Hematopoietic multipotent progenitor cell treated with erythropoietin and hydrocortisone succinate and interleukin-3 and kit ligand, for 4 days (in vitro differentiated cells): ENCODE measurements around the gene HSD3B7.

Experiments used
- DNase-seq: peaks from one replicate; pipeline ENCODE4 v3.0.0-alpha.2; 2015

Gene HSD3B7

DNA sequence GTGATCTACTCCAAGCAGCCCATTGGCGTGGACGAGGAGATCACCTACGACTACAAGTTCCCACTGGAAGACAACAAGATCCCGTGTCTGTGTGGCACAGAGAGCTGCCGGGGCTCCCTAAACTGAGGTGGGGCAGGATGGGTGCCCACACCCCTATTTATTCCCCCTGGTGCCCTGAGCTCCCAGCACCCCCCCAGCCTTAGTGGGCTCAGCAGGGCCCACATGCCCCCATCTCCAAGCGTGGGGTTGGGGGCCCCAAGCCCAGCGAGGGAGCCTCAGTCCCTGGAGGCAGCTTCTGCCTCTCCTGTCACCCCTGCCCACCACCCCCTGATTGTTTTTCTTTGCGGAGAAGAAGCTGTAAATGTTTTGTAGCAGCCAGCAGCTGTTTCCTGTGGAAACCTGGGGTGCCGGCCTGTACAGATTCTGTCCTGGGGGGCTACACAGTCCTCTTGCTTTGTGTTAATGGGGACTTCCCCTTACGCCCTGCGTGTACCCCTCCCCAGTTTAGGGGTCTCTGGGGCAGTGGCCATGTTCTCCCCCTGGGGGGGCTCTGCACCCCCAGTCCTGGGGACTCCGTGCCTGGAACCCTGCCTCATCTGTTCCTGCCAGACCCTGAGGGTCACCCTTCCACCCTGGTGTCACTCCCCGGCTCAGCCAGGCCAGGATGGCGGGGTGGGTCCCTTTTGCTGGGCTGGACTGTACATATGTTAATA, 953 bp upstream of the HSD3B7 start:
- no peak for DNase-seq

DNA sequence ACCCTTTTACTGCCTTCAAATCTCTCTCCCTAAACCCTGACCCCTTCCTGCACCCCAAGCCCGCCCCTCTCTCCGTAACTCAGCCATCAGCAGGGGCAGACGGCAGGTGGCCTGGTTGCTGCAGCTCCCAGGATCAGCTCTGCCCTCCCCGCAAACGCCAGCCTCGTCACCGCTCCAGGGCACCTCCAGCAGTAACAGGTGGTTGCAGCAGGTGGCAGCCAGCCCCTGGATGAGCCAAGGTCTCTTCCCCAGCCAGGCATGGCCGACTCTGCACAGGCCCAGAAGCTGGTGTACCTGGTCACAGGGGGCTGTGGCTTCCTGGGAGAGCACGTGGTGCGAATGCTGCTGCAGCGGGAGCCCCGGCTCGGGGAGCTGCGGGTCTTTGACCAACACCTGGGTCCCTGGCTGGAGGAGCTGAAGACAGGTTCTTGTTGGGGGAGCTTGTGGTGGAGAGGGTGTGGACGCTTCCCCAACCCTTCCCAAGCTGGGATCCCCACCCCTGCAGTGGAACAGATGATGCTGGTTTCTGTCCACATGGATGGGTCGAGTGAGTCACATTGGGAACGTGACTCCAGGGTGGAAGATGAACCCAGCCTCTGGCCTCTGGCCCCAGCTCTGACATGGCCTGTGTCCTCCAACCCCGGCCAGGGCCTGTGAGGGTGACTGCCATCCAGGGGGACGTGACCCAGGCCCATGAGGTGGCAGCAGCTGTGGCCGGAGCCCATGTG, 558 bp downstream of the HSD3B7 start:
- DNase-seq, result peak; percentile 39

DNA sequence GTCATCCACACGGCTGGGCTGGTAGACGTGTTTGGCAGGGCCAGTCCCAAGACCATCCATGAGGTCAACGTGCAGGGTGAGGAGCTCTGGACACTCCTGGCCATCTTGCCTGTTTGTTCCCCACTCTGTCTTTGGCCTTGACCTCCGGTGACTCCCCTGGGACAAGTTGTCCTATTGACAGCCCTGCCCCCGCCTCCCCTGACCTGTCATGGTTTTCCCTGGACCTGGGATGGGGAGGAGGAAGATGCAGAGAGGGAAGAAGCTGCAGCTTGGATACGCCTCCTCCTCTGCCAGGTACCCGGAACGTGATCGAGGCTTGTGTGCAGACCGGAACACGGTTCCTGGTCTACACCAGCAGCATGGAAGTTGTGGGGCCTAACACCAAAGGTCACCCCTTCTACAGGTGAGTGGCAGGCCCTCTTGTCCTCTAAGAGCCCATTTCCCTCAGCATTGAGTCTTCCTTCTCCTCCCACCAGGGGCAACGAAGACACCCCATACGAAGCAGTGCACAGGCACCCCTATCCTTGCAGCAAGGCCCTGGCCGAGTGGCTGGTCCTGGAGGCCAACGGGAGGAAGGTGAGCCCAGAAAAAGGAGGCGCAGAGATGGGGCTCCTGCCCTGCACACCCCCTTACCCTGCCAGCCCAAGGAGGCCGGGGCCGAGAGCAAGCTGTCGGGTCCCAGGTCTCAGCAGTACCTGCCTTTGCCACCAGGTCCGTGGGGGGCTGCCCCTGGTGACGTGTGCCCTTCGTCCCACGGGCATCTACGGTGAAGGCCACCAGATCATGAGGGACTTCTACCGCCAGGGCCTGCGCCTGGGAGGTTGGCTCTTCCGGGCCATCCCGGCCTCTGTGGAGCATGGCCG, 1.4 kb downstream of the HSD3B7 start:
- DNase-seq, result no peak

DNA sequence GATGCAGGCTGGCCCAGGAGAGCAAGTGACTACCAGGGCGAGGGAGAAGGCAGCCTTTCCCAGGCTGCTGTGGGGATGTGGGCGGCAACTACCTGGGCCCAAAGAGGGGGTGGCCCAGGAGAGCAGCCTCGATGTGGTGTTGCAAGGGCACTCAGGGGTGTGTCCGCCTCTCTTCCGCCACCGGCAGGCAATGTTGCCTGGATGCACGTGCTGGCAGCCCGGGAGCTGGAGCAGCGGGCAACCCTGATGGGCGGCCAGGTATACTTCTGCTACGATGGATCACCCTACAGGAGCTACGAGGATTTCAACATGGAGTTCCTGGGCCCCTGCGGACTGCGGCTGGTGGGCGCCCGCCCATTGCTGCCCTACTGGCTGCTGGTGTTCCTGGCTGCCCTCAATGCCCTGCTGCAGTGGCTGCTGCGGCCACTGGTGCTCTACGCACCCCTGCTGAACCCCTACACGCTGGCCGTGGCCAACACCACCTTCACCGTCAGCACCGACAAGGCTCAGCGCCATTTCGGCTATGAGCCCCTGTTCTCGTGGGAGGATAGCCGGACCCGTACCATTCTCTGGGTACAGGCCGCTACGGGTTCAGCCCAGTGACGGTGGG, 2.7 kb downstream of the HSD3B7 start:
- DNase-seq, result no peak

DNA sequence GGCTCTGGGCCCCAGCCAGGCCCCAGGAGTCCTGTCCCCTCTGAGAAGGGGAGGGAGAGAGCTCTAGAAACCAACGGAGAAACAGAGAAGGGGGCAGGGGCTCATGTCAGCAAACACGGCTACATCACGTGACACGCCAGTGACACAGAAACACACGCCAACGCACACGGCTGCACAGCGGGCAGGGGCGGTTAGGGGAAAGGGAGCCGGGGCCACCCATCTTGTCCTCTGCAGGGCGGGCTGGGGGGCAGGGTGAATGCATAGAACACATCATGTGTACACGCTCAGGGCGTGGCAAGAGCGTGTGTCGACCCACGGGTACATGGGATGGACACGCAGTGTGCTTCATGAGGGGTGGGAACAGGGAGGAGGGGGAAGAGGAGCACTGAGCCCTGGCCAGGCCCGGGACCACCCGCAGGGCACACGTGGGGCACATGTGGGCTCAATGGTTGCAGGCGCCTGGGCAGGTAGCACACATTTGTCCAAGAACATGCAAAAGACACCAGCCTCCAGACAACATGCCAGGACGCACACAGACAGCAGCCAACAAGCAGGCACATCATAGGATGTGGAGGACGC, 4.6 kb downstream of the HSD3B7 start:
- no peak for DNase-seq

DNA sequence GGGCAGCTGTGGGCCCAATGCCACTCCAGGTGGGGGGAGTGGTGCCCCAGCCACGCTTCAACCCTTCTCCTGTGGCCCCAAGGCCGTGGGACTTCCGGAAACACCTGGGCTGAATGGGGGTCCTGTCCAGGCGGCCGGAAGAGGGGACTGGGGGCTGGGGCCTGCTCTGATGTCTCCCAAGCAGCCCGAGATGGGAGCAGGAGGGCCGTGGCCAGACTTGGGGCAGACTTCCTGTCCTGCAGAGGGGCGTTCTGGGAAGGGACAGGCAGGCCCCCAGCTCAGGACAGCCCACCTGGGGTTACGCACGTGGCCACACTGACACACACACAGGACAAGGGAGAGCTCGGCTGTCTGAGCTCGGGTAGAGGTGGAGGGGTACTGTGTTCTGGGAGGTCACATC, 5.1 kb downstream of the HSD3B7 start:
- DNase-seq, result no peak

DNA sequence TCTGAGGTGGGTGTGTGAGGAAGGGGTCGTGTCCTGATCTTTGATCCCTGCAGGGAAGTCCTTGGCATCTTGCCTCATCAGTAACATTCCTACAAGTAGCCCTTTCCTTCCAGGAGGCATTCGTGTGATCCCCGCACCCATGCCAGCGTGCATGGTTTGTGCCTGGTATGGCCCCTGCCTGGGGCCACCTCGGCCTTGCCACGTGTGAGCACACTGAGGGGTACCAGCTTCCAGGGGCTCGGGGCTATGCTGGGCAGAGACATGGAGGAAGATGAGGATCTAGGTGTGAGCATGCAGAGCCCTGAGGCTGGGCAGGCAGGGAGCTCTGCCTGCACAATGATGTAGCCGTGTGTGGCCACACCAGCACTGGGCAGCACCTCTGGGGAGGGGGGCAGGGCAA, 6.0 kb downstream of the HSD3B7 start:
- no peak for DNase-seq

DNA sequence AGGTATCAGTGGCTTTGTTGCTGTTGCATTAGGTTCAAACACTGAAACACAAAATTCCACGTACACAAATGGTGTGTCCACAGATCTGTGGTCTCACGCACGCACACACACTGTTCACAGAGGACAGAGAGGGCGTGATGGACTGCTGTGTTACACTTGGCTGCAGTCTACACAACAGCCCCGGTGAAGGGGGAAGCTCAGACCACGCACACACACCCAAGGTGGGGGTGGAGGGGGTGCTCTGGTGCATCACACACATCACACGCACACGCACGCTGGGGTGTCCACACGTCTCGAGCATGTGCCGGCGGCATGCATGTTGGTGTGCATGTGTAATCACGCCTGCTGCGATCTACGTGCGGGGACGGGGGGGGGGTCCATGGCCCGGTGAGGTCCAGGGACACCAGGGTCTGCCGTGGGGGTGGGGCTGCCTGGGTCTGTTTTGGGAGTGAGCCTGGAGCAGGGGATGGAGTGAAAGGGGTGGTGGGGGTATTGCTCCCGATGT, 7.3 kb downstream of the HSD3B7 start:
- DNase-seq, result peak; percentile 53

DNA sequence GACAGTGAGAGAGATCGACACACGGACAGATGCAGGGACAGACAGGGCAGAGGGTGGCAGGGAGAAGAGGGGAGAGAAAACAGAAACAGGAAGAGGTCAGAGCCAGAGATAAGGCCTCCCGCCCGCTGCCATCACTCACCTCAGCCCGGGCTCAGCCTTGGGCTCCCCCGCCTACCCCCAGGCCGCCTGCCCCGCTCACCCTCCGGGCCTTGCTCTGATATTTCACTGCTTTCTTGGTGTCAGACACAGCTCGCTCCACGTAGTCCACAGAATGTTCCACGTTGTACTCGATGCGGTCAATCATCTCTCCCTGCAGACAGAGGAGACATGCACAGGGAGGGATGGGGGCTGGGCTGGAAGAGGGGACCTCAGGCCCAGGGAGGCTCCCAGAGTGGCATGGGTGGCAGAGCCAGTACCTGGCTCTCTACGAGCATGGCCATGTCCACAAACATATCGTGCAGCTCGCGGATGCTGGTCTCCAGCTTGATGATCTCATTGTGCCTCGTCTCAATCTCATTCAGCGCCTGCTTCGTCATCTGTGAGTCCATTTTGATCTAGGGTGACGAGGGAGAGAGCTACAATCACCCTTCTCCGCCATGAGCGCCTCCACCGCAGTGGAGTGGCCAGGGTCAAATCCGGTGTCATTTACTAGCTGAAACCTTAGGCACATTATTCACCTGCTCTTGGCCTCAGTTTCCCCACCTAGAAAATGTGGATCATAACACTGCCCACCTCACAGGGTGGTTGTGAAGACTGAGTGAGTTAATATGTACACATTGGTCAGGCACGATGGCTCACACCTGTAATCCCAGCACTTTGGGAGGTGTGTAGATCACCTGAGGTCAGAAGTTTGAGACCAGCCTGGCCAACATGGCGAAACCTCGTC, 8.2 kb downstream of the HSD3B7 start:
- peak; percentile 91 for DNase-seq

DNA sequence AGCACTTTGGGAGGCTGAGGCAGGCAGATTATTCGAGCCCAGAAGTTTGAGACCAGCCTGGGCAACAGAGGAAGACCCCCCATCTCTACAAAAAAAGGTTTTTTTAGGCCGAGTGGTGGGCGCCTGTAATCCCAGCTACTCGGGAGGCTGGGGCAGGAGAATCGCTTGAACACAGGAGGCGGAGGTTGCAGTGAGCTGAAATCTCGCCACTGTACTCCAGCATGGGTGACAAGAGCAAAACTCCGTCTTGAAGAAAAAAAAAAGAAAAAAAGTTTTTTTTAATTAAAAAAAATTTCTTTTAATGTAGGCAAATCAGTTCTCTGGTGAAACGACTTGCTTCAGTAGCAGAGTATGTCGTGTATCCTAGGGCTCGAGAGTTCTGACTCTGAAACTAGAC, 10.9 kb downstream of the HSD3B7 start:
- DNase-seq, result no peak

DNA sequence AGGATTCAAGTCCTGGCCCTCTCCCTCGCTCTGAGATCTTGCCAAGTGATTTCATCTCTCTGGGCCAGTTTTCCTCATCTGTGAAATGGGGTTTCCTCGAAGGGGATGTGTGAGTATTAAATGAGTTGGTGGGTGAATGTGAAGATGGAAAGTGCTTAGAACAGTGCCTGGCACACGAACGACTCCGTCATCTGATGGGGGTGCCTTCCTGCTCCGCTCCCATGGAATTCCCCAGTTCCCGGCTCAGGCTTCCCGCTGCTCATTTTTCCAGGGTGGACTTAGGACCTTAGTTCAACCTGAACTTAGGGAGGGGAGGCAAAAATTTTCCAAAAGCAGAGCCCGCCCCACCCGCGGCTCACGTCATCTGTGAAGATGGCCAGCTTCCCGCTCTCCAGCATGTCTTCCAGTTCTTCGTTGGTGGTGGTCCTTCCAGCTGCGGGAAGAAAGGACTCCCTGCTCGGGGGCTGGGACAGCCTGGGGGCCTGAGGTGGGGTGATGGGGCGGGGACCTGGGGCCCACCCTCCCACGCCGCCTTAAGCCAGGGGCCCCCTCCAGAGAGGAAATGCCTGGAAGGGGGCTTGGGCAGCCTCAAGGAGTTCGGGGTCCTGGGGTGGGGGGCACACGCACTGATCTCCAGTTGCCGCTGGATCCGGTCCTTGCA, 11.4 kb downstream of the HSD3B7 start:
- DNase-seq, result no peak

DNA sequence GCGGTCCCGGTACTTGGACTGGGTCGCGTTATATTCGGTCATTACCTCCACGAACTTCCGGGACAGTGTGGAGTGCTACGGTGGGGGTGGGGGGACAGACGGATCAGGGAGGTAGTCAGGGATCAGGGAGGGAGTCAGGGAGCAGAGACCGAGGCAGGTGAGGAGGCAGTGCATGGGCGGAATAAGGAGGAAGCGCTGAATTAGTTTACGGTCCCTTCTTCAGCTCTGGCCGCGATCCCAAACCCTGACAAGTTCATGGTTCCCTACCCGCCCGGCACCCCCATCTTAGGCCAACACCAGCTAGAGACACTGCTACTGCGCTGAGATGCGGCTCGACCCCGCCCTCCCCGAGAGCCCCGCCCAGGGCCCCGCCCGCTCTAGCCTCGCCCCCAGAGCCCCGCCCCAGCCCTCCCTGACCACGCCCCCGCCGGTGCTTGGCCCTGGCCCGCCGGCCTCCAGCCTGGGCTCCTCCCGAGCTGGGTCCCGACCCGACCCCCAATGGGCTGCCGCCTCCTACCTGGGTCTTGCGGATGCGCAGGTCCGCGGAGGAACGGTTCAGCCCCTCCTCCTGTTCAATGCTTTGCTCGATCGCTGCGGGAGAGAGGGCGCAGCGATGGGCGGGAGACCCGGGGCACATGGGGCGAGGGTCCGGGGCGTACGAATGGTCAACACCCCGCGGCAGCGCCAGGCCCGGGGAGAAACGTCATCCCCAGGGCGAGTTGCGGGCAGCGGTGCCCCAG, 12.1 kb downstream of the HSD3B7 start:
- DNase-seq, result peak; percentile 93

DNA sequence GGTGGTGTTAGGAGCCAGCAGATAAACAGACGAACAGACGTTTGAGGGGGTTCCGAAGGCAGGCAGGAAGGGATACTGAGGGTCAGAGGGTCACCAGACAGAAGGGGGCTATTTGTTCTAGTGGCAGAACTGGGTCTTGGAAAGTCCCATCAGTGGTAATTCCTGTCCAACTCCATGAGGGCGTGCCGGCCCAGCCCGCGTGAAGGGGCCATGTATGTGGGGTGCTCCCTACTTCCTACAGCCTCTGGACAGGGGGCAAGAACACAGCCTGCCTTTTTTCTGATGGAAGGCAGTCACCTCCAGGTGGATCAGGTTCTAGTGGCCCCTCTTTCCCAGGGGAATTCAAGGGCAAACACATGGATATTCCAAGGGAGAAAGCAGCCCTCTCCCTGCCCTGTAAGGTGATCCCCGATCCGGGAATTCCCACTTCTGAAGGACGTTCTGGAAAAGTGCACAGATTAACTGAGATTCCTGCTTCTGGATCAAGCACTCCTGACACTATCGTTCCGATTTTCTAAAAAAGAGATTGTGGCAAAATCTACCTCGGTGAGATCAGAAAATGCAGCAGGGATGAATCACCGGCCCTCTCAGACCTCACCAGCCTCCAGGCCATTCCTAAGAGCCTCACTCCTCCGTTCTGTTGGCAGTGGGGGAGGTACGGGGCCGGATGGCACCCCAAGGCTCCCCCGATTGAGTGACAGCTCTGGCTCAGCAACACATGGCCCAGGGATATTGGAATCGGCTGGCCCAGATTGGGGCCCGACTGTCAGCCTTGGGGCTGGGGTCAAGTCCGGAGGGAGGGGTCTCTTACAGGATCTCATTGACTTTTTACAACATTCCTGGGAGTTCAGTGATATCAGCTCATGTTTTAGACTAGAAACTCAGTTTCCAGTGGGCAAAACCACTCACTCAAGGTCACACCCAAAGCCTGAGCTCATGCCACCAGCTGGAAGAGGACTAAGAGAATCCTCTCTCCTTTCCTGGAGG, 13.0 kb downstream of the HSD3B7 start:
- DNase-seq, result no peak

DNA sequence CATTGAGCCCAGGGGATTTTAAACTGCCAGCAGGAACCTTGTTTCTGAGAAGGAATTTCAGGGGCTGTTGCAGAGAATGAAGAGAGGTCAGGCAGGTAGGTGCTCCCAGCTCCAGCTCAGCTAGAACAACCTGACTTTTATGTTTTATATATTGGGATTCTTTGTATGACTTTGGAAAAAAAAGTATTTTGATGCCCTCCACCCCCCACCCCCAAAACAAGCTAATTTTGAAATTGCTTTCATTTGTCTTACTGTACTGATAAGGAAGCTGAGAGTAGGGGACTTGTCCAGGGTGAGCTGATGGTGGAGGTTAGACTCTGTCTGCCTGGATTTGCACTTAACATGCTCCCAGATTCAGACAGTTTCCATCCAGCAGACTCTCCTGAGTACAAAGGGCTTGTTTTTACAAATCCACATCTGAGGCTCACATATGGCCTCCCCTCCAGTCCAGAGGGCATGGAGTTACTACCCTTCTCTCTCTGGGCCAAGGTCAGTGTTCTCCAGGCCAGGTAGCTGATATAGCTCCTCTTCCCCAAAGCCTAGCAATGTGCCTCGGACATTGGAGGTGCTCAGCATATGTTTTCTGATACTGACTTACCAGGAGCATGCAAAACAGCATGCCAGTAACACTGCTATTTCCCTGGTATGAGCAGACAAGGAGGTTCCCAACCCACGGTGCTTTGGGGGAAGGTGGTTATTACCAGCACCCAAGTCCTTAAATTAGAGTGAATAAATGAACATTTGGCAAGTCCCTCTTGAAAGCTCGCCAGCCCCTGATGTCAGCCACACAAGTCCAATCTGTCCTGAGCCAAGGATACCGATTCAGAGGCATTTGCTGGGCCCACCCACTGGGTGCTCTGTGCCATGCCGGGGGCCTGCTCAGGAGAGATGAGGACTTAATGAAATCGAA, 14.1 kb downstream of the HSD3B7 start:
- no peak for DNase-seq

DNA sequence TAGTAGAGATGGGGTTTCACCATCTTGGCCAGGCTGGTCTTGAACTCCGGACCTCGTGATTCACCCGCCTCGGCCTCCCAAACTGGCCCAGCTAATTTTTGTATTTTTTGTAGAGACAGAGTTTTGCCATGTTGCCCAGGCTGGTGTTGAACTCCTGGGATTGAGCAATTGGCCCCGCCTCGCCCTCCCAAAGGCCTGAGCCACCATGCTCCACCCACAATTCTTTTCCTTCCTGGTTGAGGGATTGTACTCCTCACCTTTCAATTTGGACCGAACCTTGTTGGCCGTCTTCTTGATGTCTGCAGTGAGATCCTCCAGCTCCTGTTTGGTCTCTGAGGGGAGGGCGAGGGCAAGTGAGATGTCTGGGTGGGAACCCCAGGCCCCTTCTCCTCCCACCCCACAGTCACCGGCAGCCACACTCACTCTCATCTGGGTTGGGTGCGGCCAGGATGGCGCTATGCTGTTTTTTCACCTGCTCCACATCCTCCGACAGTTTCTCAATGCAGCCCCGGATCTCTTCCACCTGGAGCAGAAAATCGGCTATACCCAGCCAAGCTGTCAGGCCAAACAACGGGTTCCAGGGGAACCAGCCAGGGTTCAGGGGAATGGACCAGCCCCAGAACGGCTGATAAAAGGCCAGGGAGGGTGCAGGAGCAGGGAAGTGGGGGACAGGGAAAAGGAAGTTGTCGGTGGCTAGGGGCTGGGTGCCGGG, 15.8 kb downstream of the HSD3B7 start:
- no peak for DNase-seq

DNA sequence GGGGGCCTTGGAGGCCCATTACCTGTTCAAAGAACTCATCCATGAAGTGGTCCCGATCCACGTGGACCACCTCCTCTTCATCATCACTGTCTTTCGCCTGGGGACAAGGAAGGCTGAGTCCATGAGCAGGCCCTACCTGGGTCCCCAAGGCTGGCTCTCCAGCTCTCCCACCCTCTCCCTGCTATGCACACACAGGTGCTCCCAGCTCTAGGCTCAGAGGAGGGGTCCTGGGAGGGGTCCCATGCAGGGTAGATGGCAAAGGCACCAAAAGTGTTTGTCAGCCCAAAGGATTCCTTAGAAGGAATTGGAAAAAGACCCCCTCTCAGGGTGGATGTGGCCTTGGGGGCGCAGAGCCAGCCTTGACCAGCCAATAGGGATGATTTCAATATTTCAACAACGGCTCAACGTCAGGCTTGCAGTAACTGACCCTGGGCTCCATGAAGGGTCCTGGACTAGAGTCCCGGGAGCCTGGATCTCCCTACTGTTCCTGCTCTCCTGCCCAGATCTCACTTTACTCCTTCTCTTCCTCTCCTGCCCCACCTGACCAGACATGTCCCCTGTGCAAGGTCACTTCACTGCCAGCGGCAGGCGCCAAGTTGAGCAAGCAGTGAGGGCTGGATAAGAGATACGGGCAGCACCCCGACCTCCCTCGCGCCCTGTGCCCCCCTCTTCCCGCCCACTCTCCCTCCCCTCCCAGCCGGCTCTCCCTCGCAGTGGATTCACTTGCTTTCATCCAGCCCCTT, 16.7 kb downstream of the HSD3B7 start:
- no peak for DNase-seq
